Lower leg skin (tissue), 3 donors: Measurements from ENCODE around the gene TEC.

Experiments used
- POLR2A ChIP-seq, 2 donors: fragments of 450-650 bp; IDR thresholded peaks; one replicate each; pipeline ENCODE4 v1.6.1; 2016 to 2017; ENCODE audit warnings: antibody characterized with exemption in 2 of 2, mild to moderate bottlenecking in 1 of 2, moderate library complexity in 1 of 2
- TF ChIP-seq, protein P1 (sequence below), 3 donors: fragments of 450-650 bp; IDR thresholded peaks; one replicate each; pipeline ENCODE4 v1.5.1; 2016; ENCODE audit warnings: antibody characterized with exemption in 3 of 3, mild to moderate bottlenecking in 3 of 3, moderate library complexity in 2 of 3

- TF ChIP-seq, protein P1, sequence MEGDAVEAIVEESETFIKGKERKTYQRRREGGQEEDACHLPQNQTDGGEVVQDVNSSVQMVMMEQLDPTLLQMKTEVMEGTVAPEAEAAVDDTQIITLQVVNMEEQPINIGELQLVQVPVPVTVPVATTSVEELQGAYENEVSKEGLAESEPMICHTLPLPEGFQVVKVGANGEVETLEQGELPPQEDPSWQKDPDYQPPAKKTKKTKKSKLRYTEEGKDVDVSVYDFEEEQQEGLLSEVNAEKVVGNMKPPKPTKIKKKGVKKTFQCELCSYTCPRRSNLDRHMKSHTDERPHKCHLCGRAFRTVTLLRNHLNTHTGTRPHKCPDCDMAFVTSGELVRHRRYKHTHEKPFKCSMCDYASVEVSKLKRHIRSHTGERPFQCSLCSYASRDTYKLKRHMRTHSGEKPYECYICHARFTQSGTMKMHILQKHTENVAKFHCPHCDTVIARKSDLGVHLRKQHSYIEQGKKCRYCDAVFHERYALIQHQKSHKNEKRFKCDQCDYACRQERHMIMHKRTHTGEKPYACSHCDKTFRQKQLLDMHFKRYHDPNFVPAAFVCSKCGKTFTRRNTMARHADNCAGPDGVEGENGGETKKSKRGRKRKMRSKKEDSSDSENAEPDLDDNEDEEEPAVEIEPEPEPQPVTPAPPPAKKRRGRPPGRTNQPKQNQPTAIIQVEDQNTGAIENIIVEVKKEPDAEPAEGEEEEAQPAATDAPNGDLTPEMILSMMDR (IDR thresholded peaks at IDR 0.05), result no peak
- no peak for TF ChIP-seq POLR2A (IDR thresholded peaks at IDR 0.05)
Measured at GRCh38 chr4:48085821-48086589, 183.6 kb downstream of the TEC start.
